C4-2B (cell line): ENCODE results near the gene KCNQ1.

Experiments used
- CTCF ChIP-seq: fragments of 450-650 bp; conservative IDR thresholded peaks from 2 replicates; pipeline ENCODE4 v1.5.1; 2017; ENCODE audit warnings: mild to moderate bottlenecking
- ZFX ChIP-seq: fragments of 450-650 bp; IDR thresholded peaks from 2 replicates; pipeline ENCODE4 v1.6.1; 2017

- TF ChIP-seq CTCF (no peak), ZFX (no peak)
Observed at GRCh38 chr11:2576549-2576948, 131.7 kb downstream of the KCNQ1 start.
